ENCODE measurements around the gene ESRRA.
A peak's percentile ranks its signal among the peaks of the same experiment; 100 is the strongest.

Gene ESRRA

GRCh38 chr11:64276653-64277431 lies 28.5 kb upstream of the ESRRA start:
- H3K27ac ChIP-seq (ENCODE audit: low read depth, low read length): no peak overlapping the region
- H3K36me3 ChIP-seq (ENCODE audit: control insufficient read depth, insufficient read depth, low read length): peaks cover 12% of the 10 kb centered on the region
- no peak overlapping the region for H3K9ac ChIP-seq (ENCODE audit: low read depth, low read length)
- H3K4me1 ChIP-seq (ENCODE audit: control insufficient read depth, insufficient read depth, low read length): peaks cover 1% of the 10 kb centered on the region
- H3K4me3 ChIP-seq (ENCODE audit: low read depth, low read length): no peak overlapping the region
- no peaks in the 10 kb centered on the region for H3K27me3 ChIP-seq (ENCODE audit: control insufficient read depth, insufficient read depth, low read length)
- H3K9me3 ChIP-seq (ENCODE audit: control insufficient read depth, insufficient read depth, low read length): no peaks in the 10 kb centered on the region

GRCh38 chr11:64278576-64279190 lies 26.6 kb upstream of the ESRRA start:
- peaks cover 12% of the 10 kb centered on the region for H3K36me3 ChIP-seq (ENCODE audit: control insufficient read depth, insufficient read depth, low read length)
- no peak overlapping the region for H3K4me3 ChIP-seq (ENCODE audit: low read depth, low read length)
- H3K4me1 ChIP-seq (ENCODE audit: control insufficient read depth, insufficient read depth, low read length): no peaks in the 10 kb centered on the region
- no peaks in the 10 kb centered on the region for H3K27me3 ChIP-seq (ENCODE audit: control insufficient read depth, insufficient read depth, low read length)
- H3K9ac ChIP-seq (ENCODE audit: low read depth, low read length): no peak overlapping the region
- no peaks in the 10 kb centered on the region for H3K9me3 ChIP-seq (ENCODE audit: control insufficient read depth, insufficient read depth, low read length)
- no peak overlapping the region for H3K27ac ChIP-seq (ENCODE audit: low read depth, low read length)

- no peak overlapping the region for H3K4me3 ChIP-seq (ENCODE audit: low read depth, low read length)
- no peaks in the 10 kb centered on the region for H3K9me3 ChIP-seq (ENCODE audit: control insufficient read depth, insufficient read depth, low read length)
- peaks cover 2% of the 10 kb centered on the region; the same call in 1 of the 2 replicates for H3K36me3 ChIP-seq (ENCODE audit: control insufficient read depth, insufficient read depth, low read length)
- H3K4me1 ChIP-seq (ENCODE audit: control insufficient read depth, insufficient read depth, low read length): peaks cover 5% of the 10 kb centered on the region; the same call in 1 of the 2 replicates
- no peak overlapping the region for H3K27ac ChIP-seq (ENCODE audit: low read depth, low read length)
- H3K27me3 ChIP-seq (ENCODE audit: control insufficient read depth, insufficient read depth, low read length): peaks cover 7% of the 10 kb centered on the region; the same call in 1 of the 2 replicates
- no peak overlapping the region for H3K9ac ChIP-seq (ENCODE audit: low read depth, low read length)
Observed at GRCh38 chr11:64281957-64282770, 23.2 kb upstream of the ESRRA start.

GRCh38 chr11:64283092-64283491 lies 22.2 kb upstream of the ESRRA start:
- Histone ChIP-seq H3K4me3 (ENCODE audit: low read depth, low read length) (no peak overlapping the region), H3K9ac (ENCODE audit: low read depth, low read length) (no peak overlapping the region), H3K9me3 (ENCODE audit: control insufficient read depth, insufficient read depth, low read length) (no peaks in the 10 kb centered on the region), H3K27me3 (ENCODE audit: control insufficient read depth, insufficient read depth, low read length) (peaks cover 7% of the 10 kb centered on the region; the same call in 1 of the 2 replicates), H3K36me3 (ENCODE audit: control insufficient read depth, insufficient read depth, low read length) (no peaks in the 10 kb centered on the region; the same call in 1 of the 2 replicates), H3K4me1 (ENCODE audit: control insufficient read depth, insufficient read depth, low read length) (peaks cover 5% of the 10 kb centered on the region; the same call in 1 of the 2 replicates), H3K27ac (ENCODE audit: low read depth, low read length) (no peak overlapping the region)

GRCh38 chr11:64284048-64284961 lies 21.0 kb upstream of the ESRRA start, which contains the start of gene BAD:
TSS of gene BAD (minus strand) at chr11:64284665. CDS start at chr11:64284368, 297 bp downstream.
- Histone ChIP-seq H3K27ac (ENCODE audit: low read depth, low read length) (peak within 1 kb of the TSS; percentile 85), H3K9ac (ENCODE audit: low read depth, low read length) (no peak within 1 kb of the TSS), H3K36me3 (ENCODE audit: control insufficient read depth, insufficient read depth, low read length) (no peaks in the 10 kb centered on the region), H3K9me3 (ENCODE audit: control insufficient read depth, insufficient read depth, low read length) (no peaks in the 10 kb centered on the region), H3K4me3 (ENCODE audit: low read depth, low read length) (peak within 1 kb of the TSS; percentile 96), H3K4me1 (ENCODE audit: control insufficient read depth, insufficient read depth, low read length) (peaks cover 5% of the 10 kb centered on the region; the same call in 1 of the 2 replicates), H3K27me3 (ENCODE audit: control insufficient read depth, insufficient read depth, low read length) (peaks cover 8% of the 10 kb centered on the region)

- H3K9ac ChIP-seq (ENCODE audit: low read depth, low read length): 0 out of 2 replicates have a peak within 1 kb of the TSS, but pooled peaks have one; percentile 12
- peaks cover 5% of the 10 kb centered on the region; the same call in 1 of the 2 replicates for H3K4me1 ChIP-seq (ENCODE audit: control insufficient read depth, insufficient read depth, low read length)
- peak within 1 kb of the TSS; percentile 85 for H3K27ac ChIP-seq (ENCODE audit: low read depth, low read length)
- H3K4me3 ChIP-seq (ENCODE audit: low read depth, low read length): peak within 1 kb of the TSS; percentile 96
- no peaks in the 10 kb centered on the region for H3K9me3 ChIP-seq (ENCODE audit: control insufficient read depth, insufficient read depth, low read length)
- H3K27me3 ChIP-seq (ENCODE audit: control insufficient read depth, insufficient read depth, low read length): peaks cover 17% of the 10 kb centered on the region
- no peaks in the 10 kb centered on the region for H3K36me3 ChIP-seq (ENCODE audit: control insufficient read depth, insufficient read depth, low read length)
Observed at GRCh38 chr11:64284962-64285884, 20.1 kb upstream of the ESRRA start, which contains the start of gene GPR137. TSS of gene GPR137 (plus strand) at chr11:64285848. CDS start at chr11:64286525, 677 bp downstream.

- Histone ChIP-seq H3K9me3 (ENCODE audit: control insufficient read depth, insufficient read depth, low read length) (no peaks in the 10 kb centered on the region), H3K36me3 (ENCODE audit: control insufficient read depth, insufficient read depth, low read length) (no peaks in the 10 kb centered on the region), H3K9ac (ENCODE audit: low read depth, low read length) (0 out of 2 replicates have a peak overlapping the region, but pooled peaks have one; percentile 12), H3K4me1 (ENCODE audit: control insufficient read depth, insufficient read depth, low read length) (peaks cover 5% of the 10 kb centered on the region; the same call in 1 of the 2 replicates), H3K27me3 (ENCODE audit: control insufficient read depth, insufficient read depth, low read length) (peaks cover 26% of the 10 kb centered on the region), H3K27ac (ENCODE audit: low read depth, low read length) (no peak overlapping the region), H3K4me3 (ENCODE audit: low read depth, low read length) (peak overlapping the region; percentile 96)
Observed at GRCh38 chr11:64285885-64286800, 19.2 kb upstream of the ESRRA start.

GRCh38 chr11:64286801-64287159 lies 18.5 kb upstream of the ESRRA start:
- Histone ChIP-seq H3K9me3 (ENCODE audit: control insufficient read depth, insufficient read depth, low read length) (no peaks in the 10 kb centered on the region), H3K4me1 (ENCODE audit: control insufficient read depth, insufficient read depth, low read length) (peaks cover 5% of the 10 kb centered on the region; the same call in 1 of the 2 replicates), H3K9ac (ENCODE audit: low read depth, low read length) (no peak overlapping the region), H3K27ac (ENCODE audit: low read depth, low read length) (no peak overlapping the region), H3K27me3 (ENCODE audit: control insufficient read depth, insufficient read depth, low read length) (peaks cover 32% of the 10 kb centered on the region), H3K4me3 (ENCODE audit: low read depth, low read length) (no peak overlapping the region), H3K36me3 (ENCODE audit: control insufficient read depth, insufficient read depth, low read length) (no peaks in the 10 kb centered on the region)
